ENCODE data around the gene TMEM51.

TMEM51 gene

DNA sequence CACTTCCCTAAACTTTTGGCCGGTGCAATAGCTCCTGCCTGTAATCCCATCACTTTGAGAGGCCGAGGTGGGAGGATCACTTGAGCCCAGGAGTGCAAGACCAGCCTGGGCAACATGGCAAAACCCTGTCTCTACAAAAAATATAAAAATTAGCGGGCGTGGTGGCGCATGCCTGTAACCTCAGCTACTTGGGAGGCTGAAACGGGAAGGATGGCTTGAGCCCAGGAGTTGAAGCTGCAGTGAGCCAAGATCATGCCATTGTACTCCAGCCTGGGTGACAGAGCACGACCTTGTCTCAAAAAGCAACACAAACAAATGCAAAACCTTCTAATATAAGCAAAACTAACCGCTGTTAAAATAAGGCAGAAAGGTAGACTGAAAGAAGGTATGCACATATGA is 25.9 kb downstream of the TMEM51 start:
- DNase-seq, result no peak

GRCh38 chr1:15180189-15180588 is 26.6 kb downstream of the TMEM51 start:
- DNase-seq, result peak; percentile 27

GRCh38 chr1:15180945-15181523 is 27.5 kb downstream of the TMEM51 start:
- peak; percentile 97 for DNase-seq

- DNase-seq, result peak; percentile 97
Measured at GRCh38 chr1:15181564-15181963, 28.0 kb downstream of the TMEM51 start.

DNA sequence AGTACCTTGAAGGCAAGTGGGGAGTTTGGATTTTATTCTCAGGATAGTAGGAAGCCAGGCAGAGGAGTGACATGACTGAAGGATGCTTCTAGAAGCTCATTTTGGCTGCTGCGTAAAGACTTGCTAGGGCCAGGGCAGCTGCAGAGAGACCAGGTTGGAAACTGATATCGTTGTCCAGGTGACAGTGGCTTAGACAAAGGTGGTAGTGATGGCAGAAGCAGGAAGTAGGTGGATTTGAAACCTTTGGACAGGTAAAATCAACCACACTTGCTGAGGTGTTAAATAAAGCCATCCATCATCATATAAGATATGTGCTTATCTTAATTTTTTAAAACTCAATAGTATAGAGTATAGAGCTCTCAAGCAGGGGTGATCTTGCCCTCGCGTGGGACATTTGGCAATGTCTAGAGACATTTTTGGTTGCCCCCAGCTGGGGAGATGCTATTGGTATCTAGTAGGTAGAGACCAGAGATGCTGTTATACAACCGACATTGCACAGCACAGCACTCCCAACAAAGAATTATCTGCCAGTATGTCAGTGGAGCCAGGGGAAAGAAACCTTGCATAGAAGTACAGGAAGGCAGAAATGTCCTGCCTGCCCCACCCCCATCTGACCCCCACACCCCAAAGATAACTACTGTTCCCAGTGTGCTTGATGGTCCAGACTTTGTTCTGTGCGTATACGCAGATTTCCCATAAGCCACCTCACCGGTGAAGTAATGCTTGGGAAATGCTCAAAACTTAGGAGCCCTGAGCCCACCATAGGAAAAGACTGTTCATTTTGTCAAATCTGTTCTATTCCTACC is 31.1 kb downstream of the TMEM51 start:
- DNase-seq, result peak; percentile 52

DNA sequence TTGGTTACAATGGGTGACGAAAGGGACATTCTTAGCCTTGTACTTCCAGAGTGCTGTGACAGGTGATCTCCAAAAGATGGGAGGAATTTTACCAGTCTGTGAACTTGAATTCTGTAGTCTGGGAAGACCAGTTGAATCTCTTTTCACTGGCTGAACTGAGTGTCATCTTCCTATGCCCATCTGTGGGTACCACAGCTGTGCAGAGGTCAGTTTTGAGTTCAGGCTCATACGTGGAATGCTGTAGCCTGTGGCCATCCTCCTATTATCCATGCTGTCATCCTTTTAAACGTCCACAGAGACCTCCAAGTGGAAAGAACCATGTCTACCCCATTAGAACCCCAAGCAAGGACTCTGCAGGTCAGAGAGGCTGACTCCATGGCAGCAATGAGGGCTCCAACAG is 32.1 kb downstream of the TMEM51 start:
- DNase-seq, result no peak

DNA sequence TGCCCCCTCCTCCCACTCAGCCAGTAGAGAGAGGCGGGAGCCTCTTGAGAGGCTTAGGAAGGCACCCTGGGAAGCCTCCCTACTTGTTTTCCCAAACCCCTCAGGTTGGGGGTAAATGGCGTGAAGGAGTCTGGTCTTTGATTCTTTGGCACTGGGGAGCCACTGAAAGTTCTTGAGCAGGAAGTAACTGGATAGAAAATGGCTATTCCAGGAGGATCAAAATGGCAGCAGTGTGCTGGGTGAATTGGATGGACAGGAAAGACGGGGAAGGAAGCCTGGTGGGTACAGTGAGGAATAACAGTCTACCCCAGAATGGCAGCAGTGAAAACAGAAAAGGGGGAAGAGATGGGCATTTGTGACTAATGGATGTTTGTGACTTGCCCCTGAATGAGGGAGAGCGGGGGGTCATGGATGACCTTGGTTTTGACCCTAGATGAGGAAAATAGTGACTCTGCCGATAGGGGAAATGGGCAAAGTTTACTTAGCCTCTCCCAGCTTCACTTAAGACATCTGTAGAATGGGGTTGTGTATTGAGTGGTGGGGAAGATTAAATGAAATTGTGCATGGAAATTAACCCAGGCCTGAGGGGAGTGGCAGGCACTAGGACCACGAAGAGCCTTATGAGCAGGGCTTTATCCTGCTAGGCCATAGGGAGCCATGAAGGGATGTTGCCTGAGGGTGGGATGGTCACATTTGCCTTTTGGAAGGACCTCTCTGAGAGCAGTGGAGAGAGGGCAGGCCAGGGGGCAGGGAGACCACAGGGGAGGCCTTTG is 32.7 kb downstream of the TMEM51 start:
- no peak for DNase-seq

GRCh38 chr1:15186846-15187151 is 33.3 kb downstream of the TMEM51 start:
- no peak for DNase-seq

DNA sequence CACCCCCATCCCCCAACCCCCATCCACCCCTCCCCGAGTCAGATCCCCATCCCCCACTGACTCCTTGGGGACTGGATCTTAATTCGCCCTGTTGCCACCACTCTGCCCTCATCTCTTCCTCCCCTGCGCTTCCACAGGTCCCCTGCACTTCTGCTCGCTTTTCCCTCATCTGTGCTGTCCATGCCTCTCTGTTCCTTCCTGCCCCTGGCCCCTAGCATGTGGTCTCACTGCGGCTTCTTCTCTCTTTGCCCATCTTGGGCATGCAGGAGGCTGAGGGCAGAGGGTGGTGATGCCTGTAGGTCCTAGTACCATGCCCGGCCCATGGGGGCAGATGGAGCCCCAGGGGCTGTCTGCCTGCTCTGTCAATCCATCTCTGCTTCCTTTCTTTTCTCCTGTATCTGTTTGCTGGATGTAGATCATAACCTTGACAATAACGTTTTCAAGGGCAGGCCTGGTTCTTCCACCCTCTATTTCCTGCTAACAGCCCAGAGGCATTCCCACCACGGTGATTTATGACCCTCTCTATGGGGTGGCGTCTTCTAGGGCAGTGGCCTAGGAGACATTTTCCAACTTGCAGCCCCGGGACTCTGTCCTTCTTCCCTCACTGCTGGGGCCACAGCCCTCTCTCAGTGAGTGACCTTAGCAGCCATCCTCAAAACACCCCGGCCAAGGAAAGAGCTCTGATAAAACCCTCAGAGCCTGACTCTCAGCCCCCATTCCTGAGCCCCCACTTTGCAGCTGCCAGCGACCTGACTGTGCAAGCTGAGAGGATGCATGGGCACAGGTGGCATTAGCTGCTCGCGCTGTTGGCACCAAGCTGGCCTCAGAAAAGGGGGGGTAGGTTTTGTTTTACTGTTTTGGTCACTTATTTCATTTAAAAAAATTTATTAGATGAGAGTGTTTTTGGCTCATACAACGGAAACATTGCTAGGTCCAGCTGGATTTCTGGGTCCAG is 33.9 kb downstream of the TMEM51 start:
- no peak for DNase-seq

GRCh38 chr1:15188130-15188524 is 34.6 kb downstream of the TMEM51 start:
- DNase-seq, result peak; percentile 63

GRCh38 chr1:15188678-15189077 is 35.1 kb downstream of the TMEM51 start:
- peak; percentile 82 for DNase-seq

DNA sequence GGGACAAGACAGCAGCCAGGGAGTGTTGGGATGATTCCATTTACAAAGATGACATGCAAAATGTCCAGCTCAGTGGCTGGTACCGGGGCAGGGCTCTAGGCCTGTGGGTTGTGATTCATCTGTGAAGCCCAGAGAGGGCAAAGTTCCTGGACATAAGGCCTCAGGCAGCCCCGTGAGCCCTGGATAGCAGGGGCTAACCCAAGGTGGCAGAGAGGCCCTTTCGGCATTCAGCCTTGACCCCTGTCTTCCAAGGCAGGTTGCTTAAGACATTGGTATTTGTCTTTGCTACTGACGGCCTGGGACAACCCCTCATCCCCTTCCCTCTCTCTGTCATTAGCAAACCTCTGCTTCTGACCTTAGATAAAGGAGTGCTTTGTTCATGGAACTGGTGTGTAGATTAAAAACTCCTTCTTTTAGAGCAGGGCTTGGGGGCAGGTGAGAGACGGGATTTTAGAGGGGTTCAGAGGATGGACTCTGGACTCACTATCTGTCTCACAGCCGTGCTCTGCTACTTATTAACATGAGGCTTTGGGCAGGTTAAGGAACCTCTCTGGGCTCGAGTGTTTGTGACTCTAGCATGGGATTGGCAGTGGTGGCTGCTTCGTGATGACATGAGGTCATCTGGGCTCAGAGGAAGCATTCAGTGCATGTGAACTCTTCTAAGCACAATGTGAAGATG is 36.3 kb downstream of the TMEM51 start:
- DNase-seq, result peak; percentile 72

DNA sequence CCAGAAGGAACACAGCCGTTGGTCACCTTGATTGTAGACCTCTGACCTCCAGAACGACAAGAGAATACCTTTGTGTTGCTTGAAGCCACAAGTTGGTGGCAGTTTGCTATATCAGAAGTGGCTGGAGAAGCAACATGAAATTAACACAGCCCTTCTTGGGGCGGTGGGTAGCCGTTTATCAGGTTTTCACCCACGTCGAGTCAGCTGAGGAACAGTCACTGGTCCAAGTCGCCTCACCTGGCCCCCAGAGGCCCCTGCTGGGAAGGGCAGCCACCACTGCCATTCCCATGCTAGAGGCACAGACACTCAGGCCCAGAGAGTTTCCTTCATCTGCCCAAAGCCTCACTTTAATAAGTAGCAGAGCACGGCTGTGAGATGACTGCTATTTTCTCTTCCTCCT is 37.7 kb downstream of the TMEM51 start:
- no peak for DNase-seq

GRCh38 chr1:15191770-15192169 is 38.2 kb downstream of the TMEM51 start:
- no peak for DNase-seq

- DNase-seq, result no peak
Measured at GRCh38 chr1:15192916-15193550, 39.5 kb downstream of the TMEM51 start.

- no peak for DNase-seq
Measured at GRCh38 chr1:15195420-15196052, 42.0 kb downstream of the TMEM51 start.

DNA sequence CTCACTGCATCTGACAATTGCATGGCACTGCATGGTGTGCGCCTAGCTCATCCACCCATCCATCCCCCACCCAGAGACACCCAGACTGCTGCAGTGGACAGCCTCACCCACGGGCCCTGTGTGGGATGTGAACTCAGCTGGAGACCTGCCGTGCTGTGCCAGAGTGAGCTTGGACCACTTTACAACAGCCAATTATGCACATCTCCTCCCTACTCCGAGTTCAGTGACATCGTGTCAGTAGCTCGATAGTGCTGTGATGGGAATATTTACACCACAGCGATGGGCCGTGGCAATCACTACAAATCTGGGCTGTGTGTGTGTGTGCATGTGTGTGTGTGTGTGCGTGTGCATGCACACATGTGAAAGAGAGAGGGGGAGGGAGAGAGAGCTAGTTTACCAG is 42.5 kb downstream of the TMEM51 start:
- no peak for DNase-seq

DNA sequence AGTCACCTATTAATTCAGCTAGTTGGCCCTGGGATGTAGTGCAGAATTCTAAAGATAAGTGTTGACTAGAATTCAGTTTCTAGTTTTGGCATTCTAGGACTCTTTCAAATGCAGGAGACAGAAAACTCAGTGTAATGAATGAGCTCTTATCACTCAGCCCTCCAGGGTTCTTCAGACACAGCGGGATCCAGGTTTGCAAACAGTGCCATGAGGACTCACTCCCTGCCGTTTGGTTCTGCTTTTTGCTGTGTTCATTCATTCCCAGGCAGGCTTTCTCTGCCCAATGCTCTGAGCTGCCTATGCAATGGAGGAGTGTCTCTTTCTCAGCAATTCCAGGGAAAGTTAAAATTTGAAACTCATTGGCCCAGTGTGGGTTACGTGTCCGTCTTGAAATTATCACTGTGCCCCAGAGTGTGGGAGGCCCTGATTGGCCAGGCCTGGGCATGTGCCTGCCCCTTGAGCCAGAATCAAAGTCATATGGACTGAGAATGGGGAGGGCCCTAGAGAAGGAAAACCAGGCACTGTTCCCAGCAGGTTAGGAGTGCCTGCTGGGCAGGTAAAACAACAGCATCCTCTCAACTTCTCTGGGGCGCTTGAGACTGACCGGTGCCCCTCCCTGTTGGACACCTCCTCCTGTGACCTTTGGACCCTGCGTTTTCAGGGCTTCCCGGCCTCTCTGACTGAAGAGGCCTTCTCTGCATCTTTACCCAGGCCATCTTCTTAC is 43.4 kb downstream of the TMEM51 start:
- peak; percentile 78 for DNase-seq

DNA sequence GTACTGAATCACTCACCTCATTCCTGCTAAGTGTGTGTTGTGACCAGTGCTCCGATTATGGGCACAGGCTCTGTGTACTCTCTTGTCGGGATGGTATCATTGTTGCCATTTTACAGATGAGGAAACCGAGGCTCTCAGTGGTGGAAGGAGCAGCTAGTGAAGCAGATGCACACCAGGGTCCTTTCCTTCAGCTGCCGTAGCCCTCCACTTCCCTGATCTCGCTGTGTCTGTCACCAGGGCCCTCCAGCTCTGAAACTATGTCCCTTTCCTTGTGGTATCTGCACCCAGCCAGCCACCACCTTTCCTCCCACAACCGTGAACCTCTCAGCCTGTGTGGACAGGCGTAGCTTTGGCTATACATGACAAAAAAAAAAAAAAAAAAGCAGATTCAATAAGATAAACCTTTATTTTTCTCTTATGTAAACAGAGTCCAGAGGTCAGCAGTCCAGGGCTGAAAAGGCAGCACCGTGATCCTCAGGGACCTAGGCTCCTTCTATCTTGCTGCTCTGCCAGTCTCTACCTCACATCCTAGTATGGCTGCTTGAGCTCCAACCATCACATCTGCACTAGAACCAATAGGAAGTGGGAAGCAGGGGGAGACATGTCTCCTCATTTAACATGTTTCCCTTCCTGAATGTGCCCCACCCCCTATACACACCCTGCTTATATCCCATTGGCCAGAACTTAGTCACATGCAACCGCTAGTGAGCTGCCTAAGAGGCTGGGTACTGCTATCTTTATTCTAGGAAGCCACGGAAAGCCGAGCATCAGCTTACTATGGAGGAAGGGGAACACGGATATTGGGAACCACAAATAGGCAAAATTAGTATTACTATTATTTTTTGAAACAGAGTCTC is 44.3 kb downstream of the TMEM51 start:
- DNase-seq, result peak; percentile 24

DNA sequence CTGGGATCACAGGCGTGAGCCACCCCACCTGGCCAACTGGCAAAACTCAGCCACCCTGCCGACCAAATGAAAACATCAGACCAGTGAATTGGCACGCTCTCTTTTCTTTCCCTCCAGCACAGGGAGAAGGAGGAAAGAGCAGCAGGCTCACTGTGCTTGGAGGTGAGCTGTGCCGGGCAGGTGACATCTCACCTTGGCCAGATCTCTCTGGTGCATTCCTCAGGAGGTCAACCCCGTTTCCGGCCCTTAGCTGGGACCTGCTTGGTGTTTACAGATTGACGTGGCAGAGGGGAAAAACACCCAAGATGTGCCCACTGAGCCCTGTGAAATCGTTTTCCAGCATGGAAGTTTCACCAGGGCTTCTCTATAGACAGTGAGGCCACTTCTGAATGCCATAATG is 45.1 kb downstream of the TMEM51 start:
- DNase-seq, result no peak

Measured in DMS53 (cell line).